T-helper 2 cell (primary cell): ENCODE measurements around the gene NDST1.
"Not testable (repeated sequence)": the region's sequence is repeated elsewhere in the genome, so short reads cannot be mapped to it uniquely, and the experiment has no call there.

ENCODE experiments used
- DNase-seq, 5 experiments: peaks; one replicate each; pipeline versions ENCODE4 v3.0.0 to v3.0.0-alpha.2; 2012 to 2022

NDST1 gene

GRCh38 chr5:150508828-150509227 is 897 bp downstream of the NDST1 start:
- no peak for DNase-seq

GRCh38 chr5:150509992-150510391 is 2.1 kb downstream of the NDST1 start:
- DNase-seq: no peak

- DNase-seq: no peak
These were observed 2.7 kb downstream of the NDST1 start for GRCh38 chr5:150510460-150511263.

- no peak for DNase-seq
These were observed 3.8 kb downstream of the NDST1 start for GRCh38 chr5:150511578-150512367.

GRCh38 chr5:150512368-150512747 is 4.4 kb downstream of the NDST1 start:
- DNase-seq: no peak

- DNase-seq: peak in 1 of 5 experiments; percentile 9
These were observed 5.7 kb downstream of the NDST1 start for GRCh38 chr5:150513375-150514309.

GRCh38 chr5:150514708-150515211 is 6.8 kb downstream of the NDST1 start:
- no peak for DNase-seq

GRCh38 chr5:150515446-150515845 is 7.5 kb downstream of the NDST1 start:
- DNase-seq: no peak

GRCh38 chr5:150516011-150516410 is 8.1 kb downstream of the NDST1 start:
- DNase-seq: no peak

- no peak for DNase-seq
These were observed 9.6 kb downstream of the NDST1 start for GRCh38 chr5:150517272-150518152.

GRCh38 chr5:150518712-150519559 is 11.0 kb downstream of the NDST1 start:
- not testable (repeated sequence) for DNase-seq

GRCh38 chr5:150519560-150519945 is 11.6 kb downstream of the NDST1 start:
- no peak for DNase-seq

GRCh38 chr5:150519978-150520377 is 12.0 kb downstream of the NDST1 start:
- DNase-seq: no peak

GRCh38 chr5:150520747-150521521 is 13.0 kb downstream of the NDST1 start:
- no peak for DNase-seq

- no peak for DNase-seq
These were observed 13.5 kb downstream of the NDST1 start for GRCh38 chr5:150521522-150521817.

GRCh38 chr5:150521939-150522503 is 14.1 kb downstream of the NDST1 start:
- no peak for DNase-seq

GRCh38 chr5:150522504-150523414 is 14.8 kb downstream of the NDST1 start:
- DNase-seq: no peak
